Thyroid gland (tissue), 4 donors: ENCODE results near the gene RORC. TPM values are rescaled to one million over a fixed set of nuclear protein-coding genes. Genes with fewer than 3 reads are reported as not detected.

Experiments used
- DNase-seq, 2 donors: peaks; one replicate each; pipeline ENCODE4 v3.0.0-alpha.2; 2019
- H3K27ac ChIP-seq, 3 donors: fragments of 200-600 bp; sonication (generic); 1 replicate in 2 of 3; 2 replicates in 1 of 3; pipeline ENCODE4 v1.5.1; 2016 to 2019; ENCODE audit warnings: mild to moderate bottlenecking in 1 of 3, moderate library complexity in 1 of 3
- H3K27me3 ChIP-seq: fragments of 200-600 bp; sonication (generic); one replicate; pipeline ENCODE4 v1.5.1; 2019
- H3K36me3 ChIP-seq, 2 donors: fragments of 200-600 bp; sonication (generic); one replicate each; pipeline ENCODE4 v1.5.1; 2016 to 2019
- H3K4me1 ChIP-seq, 2 donors: fragments of 200-600 bp; sonication (generic); one replicate each; pipeline ENCODE4 v1.5.1; 2017 to 2019
- H3K4me3 ChIP-seq, 3 donors: fragments of 200-600 bp; sonication (generic); replicated peaks in 1 of 3; 1 replicate in 2 of 3; 2 replicates in 1 of 3; pipeline ENCODE4 v1.5.1; 2016; ENCODE audit warnings: mild to moderate bottlenecking in 1 of 3
- H3K9me3 ChIP-seq: fragments of 200-600 bp; sonication (generic); one replicate; pipeline ENCODE4 v1.5.1; 2017
- CTCF ChIP-seq, 6 experiments: fragments of 200-600 bp in 3 of 6; fragments of 450-650 bp in 3 of 6; sonication (generic) in 3 of 6; IDR thresholded peaks; one replicate each; pipeline ENCODE4 v1.5.1; 2016 to 2019; ENCODE audit warnings: antibody characterized with exemption in 6 of 6, mild to moderate bottlenecking in 2 of 6, inconsistent platforms in 1 of 6, moderate library complexity in 1 of 6
- POLR2A ChIP-seq, 2 donors: fragments of 450-650 bp; IDR thresholded peaks; one replicate each; pipeline ENCODE4 v1.6.1; 2017; ENCODE audit warnings: antibody characterized with exemption in 2 of 2, mild to moderate bottlenecking in 2 of 2, moderate library complexity in 1 of 2
- WGBS, 2 donors: methylation state at CpG; one replicate each; pipeline ENCODE4 v1.1.5; 2017; 5-methylcytosine and 5-hydroxymethylcytosine counted together
- intact Hi-C: fragments of 100-400 bp; cut with DNase I; formaldehyde crosslinking; loops from one replicate; pipeline ENCODE4 v1.15.1; 2023
- total RNA-seq, 4 donors: library from RNA; depleted of rRNA; stranded (reverse); fragments of >200 nt; gene quantifications; one replicate each; pipeline ENCODE4 v1.2.3, GENCODE V29; 2016

The RORC gene
- total RNA-seq, 4 donors from 2014 or later, result 29.7 to 48.4 (median 38.8) TPM

DNA sequence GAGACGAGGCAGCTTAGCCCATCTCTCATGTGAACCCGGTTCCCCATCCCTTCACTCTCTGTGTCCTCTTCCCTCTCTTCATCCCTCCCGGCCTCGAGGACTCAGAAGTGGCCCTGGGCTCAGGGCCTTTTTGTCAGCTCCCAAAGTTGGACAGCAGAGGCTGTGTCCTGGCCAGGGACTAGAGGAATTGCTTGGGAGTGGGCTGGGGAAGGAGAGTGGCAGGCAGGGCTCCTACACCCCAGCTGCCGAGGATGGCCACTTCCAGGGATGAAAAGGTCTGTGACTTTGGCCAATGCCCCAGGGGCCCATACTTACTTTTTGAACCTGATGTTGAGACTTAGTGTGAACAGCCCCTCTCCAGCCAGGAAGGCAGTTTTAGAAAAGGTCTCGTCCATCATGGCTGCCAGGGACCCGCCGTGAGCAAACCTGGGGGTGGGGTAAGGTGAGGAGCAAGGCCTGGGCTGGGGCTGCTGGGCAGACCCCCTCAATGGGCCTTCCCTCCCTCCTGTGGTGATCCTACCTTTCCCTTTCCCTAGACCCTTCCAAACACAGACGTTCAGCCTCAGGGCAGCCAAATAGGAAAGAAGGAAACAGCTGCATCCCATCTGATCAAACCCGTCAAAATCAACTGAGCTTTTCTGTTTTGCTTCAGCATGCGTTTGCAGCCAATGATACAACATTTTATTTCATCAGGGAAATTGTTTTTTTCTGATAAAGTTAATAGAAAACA is 16.4 kb upstream of the RORC start:
- H3K36me3 ChIP-seq, result no peaks in the 10 kb centered on the region
- no peak for DNase-seq
- no peak overlapping the region for H3K4me3 ChIP-seq
- no peaks in the 10 kb centered on the region for H3K9me3 ChIP-seq
- no peaks in the 10 kb centered on the region for H3K4me1 ChIP-seq
- no peak overlapping the region for H3K27ac ChIP-seq
- WGBS, 2 donors, result 64 to 73% methylated on average over 11 of the region's 11 CpGs
- no peak for TF ChIP-seq POLR2A (IDR thresholded peaks at IDR 0.05)
- TF ChIP-seq CTCF (IDR thresholded peaks at IDR 0.05), result no peak
- intact Hi-C loops, result no loop called here
- H3K27me3 ChIP-seq, result no peaks in the 10 kb centered on the region

DNA sequence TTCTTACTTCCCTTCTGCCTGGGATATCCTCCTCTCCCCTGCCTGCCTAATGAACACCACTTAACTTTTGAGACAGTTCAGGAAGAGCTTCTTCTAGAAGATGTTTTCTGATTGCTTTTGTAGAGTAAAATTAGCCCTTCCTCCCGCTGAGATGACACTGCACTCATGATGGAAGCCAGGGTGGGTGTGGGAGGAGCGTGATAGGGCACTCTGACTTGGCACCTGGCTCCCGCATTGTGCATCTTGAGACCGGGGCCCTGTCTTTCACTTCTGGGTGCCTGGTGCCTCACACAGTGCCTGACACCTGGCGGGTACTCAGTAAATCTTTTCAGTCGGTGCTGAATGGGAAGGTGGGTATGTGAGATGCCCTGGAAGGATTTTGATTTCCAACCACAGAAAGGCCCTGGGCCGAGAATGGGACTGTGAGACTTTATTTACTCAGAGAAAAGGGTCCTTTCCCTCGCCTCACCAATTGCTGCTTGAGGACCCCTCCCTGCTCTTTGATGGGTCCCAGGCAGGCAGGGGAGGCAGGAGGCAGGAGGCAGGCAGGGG is 15.2 kb upstream of the RORC start:
- Histone ChIP-seq H3K36me3 (no peaks in the 10 kb centered on the region), H3K27me3 (no peaks in the 10 kb centered on the region), H3K27ac (no peak overlapping the region), H3K9me3 (no peaks in the 10 kb centered on the region), H3K4me3 (no peak overlapping the region), H3K4me1 (no peaks in the 10 kb centered on the region)
- no peak for DNase-seq
- no peak for TF ChIP-seq POLR2A (IDR thresholded peaks at IDR 0.05)
- no peak for TF ChIP-seq CTCF (IDR thresholded peaks at IDR 0.05)
- WGBS, 2 donors, result 84 to 90% methylated on average over 8 of the region's 8 CpGs
- intact Hi-C loops, result no loop called here

- TF ChIP-seq POLR2A (IDR thresholded peaks at IDR 0.05) (no peak), CTCF (IDR thresholded peaks at IDR 0.05) (no peak)
- Histone ChIP-seq H3K27ac (no peak overlapping the region), H3K27me3 (no peaks in the 10 kb centered on the region), H3K4me1 (no peaks in the 10 kb centered on the region), H3K9me3 (no peaks in the 10 kb centered on the region), H3K36me3 (no peaks in the 10 kb centered on the region), H3K4me3 (no peak overlapping the region)
- WGBS, 2 donors, result 70 to 83% methylated on average over 6 of the region's 6 CpGs
- DNase-seq, result no peak
- intact Hi-C loops, result no loop called here
These were observed 14.5 kb upstream of the RORC start for GRCh38 chr1:151846062-151846568.

GRCh38 chr1:151843398-151843797 is 11.8 kb upstream of the RORC start:
- Histone ChIP-seq H3K27ac (no peak overlapping the region), H3K36me3 (no peaks in the 10 kb centered on the region), H3K9me3 (no peaks in the 10 kb centered on the region), H3K4me1 (peaks cover 13 to 22% of the 10 kb centered on the region in 2 donors), H3K4me3 (no peak overlapping the region), H3K27me3 (no peaks in the 10 kb centered on the region)
- intact Hi-C loops, result no loop called here
- WGBS, 2 donors, result 89 to 92% methylated on average over 2 of the region's 2 CpGs
- TF ChIP-seq CTCF (IDR thresholded peaks at IDR 0.05) (no peak), POLR2A (IDR thresholded peaks at IDR 0.05) (no peak)
- DNase-seq, result no peak

- Histone ChIP-seq H3K27me3 (no peaks in the 10 kb centered on the region), H3K9me3 (no peaks in the 10 kb centered on the region), H3K4me3 (no peak overlapping the region), H3K36me3 (no peaks in the 10 kb centered on the region), H3K4me1 (peaks cover 21 to 43% of the 10 kb centered on the region in 2 donors), H3K27ac (no peak overlapping the region)
- DNase-seq, result no peak
- TF ChIP-seq CTCF (IDR thresholded peaks at IDR 0.05) (no peak), POLR2A (IDR thresholded peaks at IDR 0.05) (no peak)
- intact Hi-C loops, result no loop called here
- WGBS, 2 donors, result 90 to 92% methylated on average over 2 of the region's 2 CpGs
These were observed 9.5 kb upstream of the RORC start for GRCh38 chr1:151841141-151841540.
